ENCODE measurements around the gene PAK5. TPM values are rescaled to one million over a fixed set of nuclear protein-coding genes. Genes with fewer than 3 reads are reported as not detected.

The PAK5 gene
- total RNA-seq, 1 donor from 2014 or later: 1.6 TPM

DNA sequence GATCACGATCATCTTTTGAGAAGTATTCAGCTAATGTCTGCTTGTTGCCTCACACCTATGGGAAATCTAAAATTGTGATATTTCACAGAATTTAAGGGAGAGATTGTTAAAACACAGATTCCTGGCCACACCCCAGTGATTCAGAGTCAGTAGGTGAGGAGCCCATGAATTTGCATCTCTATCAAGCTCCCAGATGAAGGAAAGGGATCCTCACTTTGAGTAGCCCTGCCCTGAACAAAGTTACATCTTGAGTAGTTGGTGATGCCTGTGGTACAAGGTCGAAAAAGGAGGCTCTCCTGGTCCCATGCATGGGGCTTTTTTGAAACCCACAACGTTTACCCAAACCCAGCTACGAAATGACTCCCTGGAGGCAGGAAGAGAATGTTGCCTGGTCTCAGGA is 79.5 kb downstream of the PAK5 start:
- H3F3A ChIP-seq (ENCODE audit: low read depth): no peaks in the 10 kb centered on the region
- no peaks in the 10 kb centered on the region for H3K36me3 Mint-ChIP-seq
- no peaks in the 10 kb centered on the region for H3K27me3 ChIP-seq

DNA sequence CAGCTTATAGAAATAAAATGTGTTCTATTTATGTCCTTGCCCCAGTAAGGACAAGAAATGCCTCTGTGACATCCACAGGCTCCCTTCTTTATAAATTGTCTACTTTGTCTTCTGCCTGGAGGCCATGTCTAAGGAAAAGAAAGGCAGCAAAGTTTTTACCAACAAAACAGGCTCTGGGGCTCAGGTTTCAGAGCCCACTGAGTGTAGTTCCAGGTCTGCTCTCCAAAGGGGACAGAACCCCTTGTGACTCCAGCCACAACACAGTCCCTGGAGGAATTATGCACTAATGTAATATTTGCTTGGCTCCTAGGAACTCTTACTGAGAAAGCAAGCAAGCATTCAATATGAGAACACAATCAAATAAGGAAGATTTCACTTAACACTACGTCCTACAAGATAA is 80.1 kb downstream of the PAK5 start:
- no peak overlapping the region for H3K27ac Mint-ChIP-seq
- Histone ChIP-seq H3K4me1 (no peaks in the 10 kb centered on the region), H2AFZ (replicated peaks) (no peak overlapping the region), H3K9me3 (ENCODE audit: low read depth) (no peaks in the 10 kb centered on the region), H3F3A (ENCODE audit: low read depth) (no peaks in the 10 kb centered on the region), H3K79me2 (ENCODE audit: low read depth) (no peaks in the 10 kb centered on the region), H3K27me3 (no peaks in the 10 kb centered on the region), H4K20me1 (ENCODE audit: low read depth) (no peaks in the 10 kb centered on the region), H3K9ac (no peak overlapping the region), H3K27ac (no peak overlapping the region), H3K36me3 (no peaks in the 10 kb centered on the region), H3K4me2 (no peak overlapping the region), H3K4me3 (no peak overlapping the region)
- H3K27me3 Mint-ChIP-seq (ENCODE audit: insufficient read depth, low read depth): peaks cover 2% of the 10 kb centered on the region
- H3K36me3 Mint-ChIP-seq: no peaks in the 10 kb centered on the region
- peak; percentile 7 for DNase-seq (ENCODE audit: low spot score)
- TF ChIP-seq, protein P1, sequence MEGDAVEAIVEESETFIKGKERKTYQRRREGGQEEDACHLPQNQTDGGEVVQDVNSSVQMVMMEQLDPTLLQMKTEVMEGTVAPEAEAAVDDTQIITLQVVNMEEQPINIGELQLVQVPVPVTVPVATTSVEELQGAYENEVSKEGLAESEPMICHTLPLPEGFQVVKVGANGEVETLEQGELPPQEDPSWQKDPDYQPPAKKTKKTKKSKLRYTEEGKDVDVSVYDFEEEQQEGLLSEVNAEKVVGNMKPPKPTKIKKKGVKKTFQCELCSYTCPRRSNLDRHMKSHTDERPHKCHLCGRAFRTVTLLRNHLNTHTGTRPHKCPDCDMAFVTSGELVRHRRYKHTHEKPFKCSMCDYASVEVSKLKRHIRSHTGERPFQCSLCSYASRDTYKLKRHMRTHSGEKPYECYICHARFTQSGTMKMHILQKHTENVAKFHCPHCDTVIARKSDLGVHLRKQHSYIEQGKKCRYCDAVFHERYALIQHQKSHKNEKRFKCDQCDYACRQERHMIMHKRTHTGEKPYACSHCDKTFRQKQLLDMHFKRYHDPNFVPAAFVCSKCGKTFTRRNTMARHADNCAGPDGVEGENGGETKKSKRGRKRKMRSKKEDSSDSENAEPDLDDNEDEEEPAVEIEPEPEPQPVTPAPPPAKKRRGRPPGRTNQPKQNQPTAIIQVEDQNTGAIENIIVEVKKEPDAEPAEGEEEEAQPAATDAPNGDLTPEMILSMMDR (IDR thresholded peaks at IDR 0.05): no peak
- TF ChIP-seq EZH2phosphoT487 (IDR thresholded peaks at IDR 0.05) (no peak), EZH2 (IDR thresholded peaks at IDR 0.05) (no peak)
- peaks cover 10% of the 10 kb centered on the region for H3K9me3 Mint-ChIP-seq
- H3K4me1 Mint-ChIP-seq: no peaks in the 10 kb centered on the region
- no peak overlapping the region for H3K4me3 Mint-ChIP-seq

More for the DNA sequence above, 79.5 kb downstream of the PAK5 start:
- Histone ChIP-seq H4K20me1 (ENCODE audit: low read depth) (no peaks in the 10 kb centered on the region), H3K9me3 (ENCODE audit: low read depth) (no peaks in the 10 kb centered on the region), H3K4me2 (no peak overlapping the region), H3K36me3 (no peaks in the 10 kb centered on the region), H3K27ac (no peak overlapping the region), H3K4me3 (no peak overlapping the region), H3K79me2 (ENCODE audit: low read depth) (no peaks in the 10 kb centered on the region), H3K9ac (no peak overlapping the region), H2AFZ (replicated peaks) (no peak overlapping the region), H3K4me1 (no peaks in the 10 kb centered on the region)
- H3K4me3 Mint-ChIP-seq: no peak overlapping the region
- DNase-seq (ENCODE audit: low spot score): no peak
- TF ChIP-seq, protein P1 (IDR thresholded peaks at IDR 0.05): no peak
- TF ChIP-seq EZH2 (IDR thresholded peaks at IDR 0.05): no peak
- TF ChIP-seq EZH2phosphoT487 (IDR thresholded peaks at IDR 0.05): no peak
- H3K9me3 Mint-ChIP-seq: peaks cover 10% of the 10 kb centered on the region
- no peaks in the 10 kb centered on the region for H3K4me1 Mint-ChIP-seq
- H3K27ac Mint-ChIP-seq: no peak overlapping the region
- peaks cover 2% of the 10 kb centered on the region for H3K27me3 Mint-ChIP-seq (ENCODE audit: insufficient read depth, low read depth)

DNA sequence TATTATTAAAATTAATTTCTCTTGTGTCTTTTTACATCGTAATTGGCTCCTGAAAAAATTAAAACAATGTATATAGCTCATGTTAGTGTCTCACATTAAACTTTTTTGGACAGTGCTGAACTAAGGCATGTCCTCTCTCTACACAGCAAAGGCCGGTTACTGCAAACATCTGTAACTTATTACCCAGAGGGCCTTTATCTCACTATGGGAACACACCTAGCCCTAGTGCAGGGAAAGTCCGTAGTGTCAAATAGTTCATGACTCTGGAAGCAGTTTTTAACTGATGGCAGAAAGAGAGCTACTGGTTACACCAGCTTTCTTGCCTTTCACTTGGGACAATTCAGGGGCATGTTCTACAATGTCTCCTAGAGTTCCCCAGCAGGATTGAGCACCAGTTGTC is 82.2 kb downstream of the PAK5 start:
- H3F3A ChIP-seq (ENCODE audit: low read depth): no peaks in the 10 kb centered on the region
- no peaks in the 10 kb centered on the region for H4K20me1 ChIP-seq (ENCODE audit: low read depth)
- no peaks in the 10 kb centered on the region for H3K9me3 ChIP-seq (ENCODE audit: low read depth)
- no peak overlapping the region for H3K27ac ChIP-seq
- H3K4me3 Mint-ChIP-seq: no peak overlapping the region
- H3K9ac ChIP-seq: no peak overlapping the region
- no peaks in the 10 kb centered on the region for H3K36me3 Mint-ChIP-seq
- H3K4me2 ChIP-seq: no peak overlapping the region
- no peak overlapping the region for H3K27ac Mint-ChIP-seq
- TF ChIP-seq, protein P1 (IDR thresholded peaks at IDR 0.05): no peak
- TF ChIP-seq EZH2 (IDR thresholded peaks at IDR 0.05) (no peak), EZH2phosphoT487 (IDR thresholded peaks at IDR 0.05) (no peak)
- H3K4me1 ChIP-seq: no peaks in the 10 kb centered on the region
- DNase-seq (ENCODE audit: low spot score): no peak
- H3K9me3 Mint-ChIP-seq: peaks cover 7% of the 10 kb centered on the region
- no peaks in the 10 kb centered on the region for H3K27me3 ChIP-seq
- H3K4me1 Mint-ChIP-seq: no peaks in the 10 kb centered on the region
- H3K36me3 ChIP-seq: no peaks in the 10 kb centered on the region
- H3K27me3 Mint-ChIP-seq (ENCODE audit: insufficient read depth, low read depth): peaks cover 2% of the 10 kb centered on the region
- no peak overlapping the region for H2AFZ ChIP-seq (replicated peaks)
- H3K79me2 ChIP-seq (ENCODE audit: low read depth): no peaks in the 10 kb centered on the region
- no peak overlapping the region for H3K4me3 ChIP-seq
